ENCODE data around the gene SSBP1. TPM values are rescaled to one million over a fixed set of nuclear protein-coding genes. Genes with fewer than 3 reads are reported as not detected.
A peak's percentile ranks its signal among the peaks of the same experiment; 100 is the strongest.

Gene SSBP1
- total RNA-seq, 3 donors from 2014 or later (not counting 1 experiment from before 2014, with no cell fraction given), result 98.7 to 112 (median 106) TPM

- Mint-ChIP-seq H3K27me3 (ENCODE audit: low read depth in 2 of 2) (peaks cover 0 to 5% of the 10 kb centered on the region in 2 donors), H3K27ac (peak overlapping the region; percentile 80 to 89), H3K4me1 (peaks cover 39 to 45% of the 10 kb centered on the region in 2 donors), H3K36me3 (no peaks in the 10 kb centered on the region), H3K9me3 (no peaks in the 10 kb centered on the region), H3K4me3 (peak overlapping the region; percentile 90)
- H3K27me3 ChIP-seq (ENCODE audit: control insufficient read depth, insufficient read depth, low read length), result no peaks in the 10 kb centered on the region
- H3K36me3 ChIP-seq (ENCODE audit: control insufficient read depth, insufficient read depth, low read length), result no peaks in the 10 kb centered on the region
- H3K9me3 ChIP-seq (ENCODE audit: control insufficient read depth, insufficient read depth, low read length), result no peaks in the 10 kb centered on the region
- TF ChIP-seq CTCF (IDR thresholded peaks at IDR 0.05), result no peak
- WGBS (ENCODE audit: insufficient coverage), result 5% methylated on average over 15 of the region's 20 CpGs
- peak overlapping the region; percentile 54 for H3K27ac ChIP-seq (ENCODE audit: low read length)
- intact Hi-C loops (cut with micrococcal nuclease), result loop anchor here (1.0 to 2.0 kb wide), 2 partner anchors 37 to 144 kb away; partner anchors contain the start of gene SSBP1
- DNase-seq, result peak; percentile 20 to 50
- H3K4me3 ChIP-seq (ENCODE audit: low read length), result peak overlapping the region; percentile 50
- peaks cover 27% of the 10 kb centered on the region for H3K4me1 ChIP-seq (ENCODE audit: control insufficient read depth, insufficient read depth, low read length)
- no peak for ATAC-seq
Observed at GRCh38 chr7:141700848-141701371, 37.2 kb upstream of the SSBP1 start.

- H3K36me3 ChIP-seq (ENCODE audit: control insufficient read depth, insufficient read depth, low read length), result no peaks in the 10 kb centered on the region
- no peaks in the 10 kb centered on the region for H3K9me3 ChIP-seq (ENCODE audit: control insufficient read depth, insufficient read depth, low read length)
- H3K27me3 Mint-ChIP-seq (ENCODE audit: low read depth in 2 of 2), result peaks cover 0 to 5% of the 10 kb centered on the region in 2 donors
- H3K27ac ChIP-seq (ENCODE audit: low read length), result peak overlapping the region; percentile 58
- H3K27ac Mint-ChIP-seq, result peak overlapping the region; percentile 80 to 89
- intact Hi-C loops (cut with micrococcal nuclease), result loop anchor here (1.0 to 2.0 kb wide), 2 partner anchors 37 to 145 kb away; partner anchors contain the start of gene SSBP1
- H3K9me3 Mint-ChIP-seq, result no peaks in the 10 kb centered on the region
- H3K4me1 Mint-ChIP-seq, result peaks cover 35 to 41% of the 10 kb centered on the region in 2 donors
- no peak for TF ChIP-seq CTCF (IDR thresholded peaks at IDR 0.05)
- H3K36me3 Mint-ChIP-seq, result no peaks in the 10 kb centered on the region
- peak; percentile 79 to 90 for DNase-seq
- H3K4me3 ChIP-seq (ENCODE audit: low read length), result peak overlapping the region; percentile 50
- peaks cover 27% of the 10 kb centered on the region for H3K4me1 ChIP-seq (ENCODE audit: control insufficient read depth, insufficient read depth, low read length)
- H3K27me3 ChIP-seq (ENCODE audit: control insufficient read depth, insufficient read depth, low read length), result no peaks in the 10 kb centered on the region
- H3K4me3 Mint-ChIP-seq, result peak overlapping the region; percentile 90
- ATAC-seq, result peak; percentile 85 to 91 (median 86)
- under 1% methylated on average over 59 of the region's 59 CpGs for WGBS (ENCODE audit: insufficient coverage)
Observed at GRCh38 chr7:141701489-141702046, 36.6 kb upstream of the SSBP1 start.

- intact Hi-C loops (cut with micrococcal nuclease), result no loop called here
- ATAC-seq (peak; percentile 68 to 80 (median 76)), DNase-seq (peak; percentile 67 to 82)
- no peaks in the 10 kb centered on the region for H3K27me3 ChIP-seq (ENCODE audit: control insufficient read depth, insufficient read depth, low read length)
- H3K4me3 ChIP-seq (ENCODE audit: low read length), result peak within 1 kb of the TSS; percentile 50
- H3K4me1 ChIP-seq (ENCODE audit: control insufficient read depth, insufficient read depth, low read length), result peaks cover 27% of the 10 kb centered on the region
- peaks cover 0 to 5% of the 10 kb centered on the region in 2 donors for H3K27me3 Mint-ChIP-seq (ENCODE audit: low read depth in 2 of 2)
- H3K36me3 ChIP-seq (ENCODE audit: control insufficient read depth, insufficient read depth, low read length), result no peaks in the 10 kb centered on the region
- H3K27ac Mint-ChIP-seq, result peak within 1 kb of the TSS; percentile 89 to 91
- under 1% methylated on average over 62 of the region's 62 CpGs for WGBS (ENCODE audit: insufficient coverage)
- H3K9me3 Mint-ChIP-seq, result no peaks in the 10 kb centered on the region
- peak within 1 kb of the TSS; percentile 90 for H3K4me3 Mint-ChIP-seq
- TF ChIP-seq CTCF (IDR thresholded peaks at IDR 0.05), result no peak
- peak within 1 kb of the TSS; percentile 78 for H3K27ac ChIP-seq (ENCODE audit: low read length)
- H3K36me3 Mint-ChIP-seq, result no peaks in the 10 kb centered on the region
- peaks cover 33 to 39% of the 10 kb centered on the region in 2 donors for H3K4me1 Mint-ChIP-seq
- H3K9me3 ChIP-seq (ENCODE audit: control insufficient read depth, insufficient read depth, low read length), result no peaks in the 10 kb centered on the region
Observed at GRCh38 chr7:141702047-141702567, 36.1 kb upstream of the SSBP1 start, which contains the start of gene DENND11. DENND11 (minus strand) TSS chr7:141702166; CDS start chr7:141702153, 13 bp downstream.
